D721Med (cell line): ENCODE results near the gene C14orf132.
"Not testable (repeated sequence)": the region's sequence is repeated elsewhere in the genome, so short reads cannot be mapped to it uniquely, and the experiment has no call there.

Experiments
- DNase-seq: peaks from one replicate; pipeline ENCODE4 v3.0.0; 2011; ENCODE audit warnings: low spot score; ENCODE audit not compliant: insufficient read length
- FAIRE-seq: peaks from 2 replicates; lab custom pipeline; 2011; peaks lifted over from hg19 to GRCh38; lab: Jason Lieb, UNC
- CTCF ChIP-seq: IDR thresholded peaks from 2 replicates; pipeline ENCODE4 v1.5.1; 2012; ENCODE audit warnings: mild to moderate bottlenecking, control low read depth; ENCODE audit not compliant: insufficient read depth; ENCODE audit errors: missing control alignments

Gene C14orf132

GRCh38 chr14:96011131-96011530, 28.0 kb upstream of the C14orf132 start:
- no peak for TF ChIP-seq CTCF
- no peak for FAIRE-seq
- no peak for DNase-seq

GRCh38 chr14:96011607-96012006, 27.6 kb upstream of the C14orf132 start:
- no peak for DNase-seq
- FAIRE-seq, result no peak
- TF ChIP-seq CTCF, result no peak

- DNase-seq, FAIRE-seq: not testable (repeated sequence)
Observed at GRCh38 chr14:96012757-96013156, 26.4 kb upstream of the C14orf132 start.

GRCh38 chr14:96014176-96014575, 25.0 kb upstream of the C14orf132 start:
- FAIRE-seq (no peak), DNase-seq (no peak)
- no peak for TF ChIP-seq CTCF

- FAIRE-seq, result no peak
- no peak for DNase-seq
Observed at GRCh38 chr14:96016501-96017160, 22.5 kb upstream of the C14orf132 start.

GRCh38 chr14:96017882-96018281, 21.3 kb upstream of the C14orf132 start:
- FAIRE-seq (no peak), DNase-seq (no peak)
- no peak for TF ChIP-seq CTCF

More at GRCh38 chr14:96016501-96017160, 22.5 kb upstream of the C14orf132 start:
- no peak for TF ChIP-seq CTCF

- no peak for TF ChIP-seq CTCF
- FAIRE-seq (no peak), DNase-seq (no peak)
Observed at GRCh38 chr14:96027431-96028355, 11.5 kb upstream of the C14orf132 start.
